PC-9 (cell line): ENCODE results near the gene TPRKB. TPM values are rescaled to one million over a fixed set of nuclear protein-coding genes. Genes with fewer than 3 reads are reported as not detected.
"Not testable (repeated sequence)": the region's sequence is repeated elsewhere in the genome, so short reads cannot be mapped to it uniquely, and the experiment has no call there.

Source experiments
- BruUV-seq: library from RNA; stranded (reverse); fragments of 400-500 nt; replicated peaks from 2 replicates; lab custom pipeline; 2021; lab: Mats Ljungman, UMichigan
- CTCF ChIA-PET: fragments of 300-600 bp; sonication (Branson Sonifier 250); formaldehyde crosslinking; loops from one replicate; lab custom pipeline; 2022; ENCODE audit warnings: antibody characterized with exemption; lab: Charles Lee
- POLR2A ChIA-PET: fragments of 300-600 bp; sonication (Branson Sonifier 250); formaldehyde crosslinking; loops from one replicate; lab custom pipeline; 2022; ENCODE audit warnings: antibody characterized with exemption; ENCODE audit not compliant: unreplicated experiment; lab: Charles Lee
- DNase-seq, 2 experiments: peaks; one replicate each; pipeline versions ENCODE4 v3.0.0 to v3.0.0-alpha.2; 2015 to 2022; ENCODE audit warnings: mixed read lengths in 1 of 2
- H2AFZ ChIP-seq: fragments of 200-600 bp; sonication (generic); 2 replicates; pipeline ENCODE4 v1.8.1; 2017; ENCODE audit warnings: antibody characterized with exemption
- H3F3A ChIP-seq: fragments of 200-600 bp; sonication (generic); 2 replicates; pipeline ENCODE4 v1.8.1; 2017; ENCODE audit warnings: antibody characterized with exemption, mild to moderate bottlenecking, low read depth; ENCODE audit not compliant: insufficient read depth
- H3K27ac ChIP-seq: fragments of 200-600 bp; sonication (generic); 2 replicates; pipeline ENCODE4 v1.6.1; 2016; ENCODE audit warnings: mixed run types
- H3K27me3 ChIP-seq: fragments of 200-600 bp; sonication (generic); 2 replicates; pipeline ENCODE4 v1.6.1; 2016; ENCODE audit warnings: low read depth, mixed run types; ENCODE audit not compliant: insufficient read depth
- H3K36me3 ChIP-seq: fragments of 200-600 bp; sonication (generic); 2 replicates; pipeline ENCODE4 v1.6.1; 2016; ENCODE audit warnings: low read depth, mixed run types
- H3K4me1 ChIP-seq: fragments of 200-600 bp; sonication (generic); replicated peaks from 2 replicates; pipeline ENCODE4 v1.6.1; 2016; ENCODE audit warnings: mixed run types; ENCODE audit not compliant: insufficient read depth
- H3K4me2 ChIP-seq: fragments of 200-600 bp; sonication (generic); 2 replicates; pipeline ENCODE4 v1.6.1; 2017; ENCODE audit warnings: mixed run types
- H3K4me3 ChIP-seq: fragments of 200-600 bp; sonication (generic); 2 replicates; pipeline ENCODE4 v1.6.1; 2016; ENCODE audit warnings: mixed run types
- H3K79me2 ChIP-seq: fragments of 200-600 bp; sonication (generic); 2 replicates; pipeline ENCODE4 v1.6.1; 2017; ENCODE audit warnings: low read depth, mixed run types
- H3K9me2 ChIP-seq: fragments of 200-600 bp; sonication (generic); 2 replicates; pipeline ENCODE4 v1.8.1; 2017; ENCODE audit warnings: mild to moderate bottlenecking; ENCODE audit not compliant: insufficient read depth
- H3K9me3 ChIP-seq: fragments of 200-600 bp; sonication (generic); 2 replicates; pipeline ENCODE4 v1.8.1; 2016; ENCODE audit warnings: low read depth; ENCODE audit not compliant: insufficient read depth
- H4K20me1 ChIP-seq: fragments of 200-600 bp; sonication (generic); 2 replicates; pipeline ENCODE4 v1.8.1; 2017; ENCODE audit not compliant: insufficient read depth
- EZH2 ChIP-seq: fragments of 200-600 bp; sonication (generic); IDR thresholded peaks from 2 replicates; pipeline ENCODE4 v1.8.0; 2017; ENCODE audit warnings: antibody characterized with exemption, low read depth
- intact Hi-C: fragments of 100-400 bp; cut with micrococcal nuclease; formaldehyde crosslinking; loops from one replicate; pipeline ENCODE4 v1.10.0; 2022; ENCODE audit not compliant: unreplicated experiment
- total RNA-seq: library from RNA; stranded (reverse); gene quantifications from 2 replicates; pipeline ENCODE4 v1.2.3, GENCODE V29; 2021
- TF ChIP-seq, protein P1 (sequence below): fragments of 200-600 bp; sonication (generic); conservative IDR thresholded peaks from 2 replicates; pipeline ENCODE4 v1.6.1; 2017; ENCODE audit warnings: mixed run types, antibody characterized with exemption, mild to moderate bottlenecking, moderate library complexity

TPRKB gene
- total RNA-seq, 1 experiment from 2014 or later: 33.8 TPM

DNA sequence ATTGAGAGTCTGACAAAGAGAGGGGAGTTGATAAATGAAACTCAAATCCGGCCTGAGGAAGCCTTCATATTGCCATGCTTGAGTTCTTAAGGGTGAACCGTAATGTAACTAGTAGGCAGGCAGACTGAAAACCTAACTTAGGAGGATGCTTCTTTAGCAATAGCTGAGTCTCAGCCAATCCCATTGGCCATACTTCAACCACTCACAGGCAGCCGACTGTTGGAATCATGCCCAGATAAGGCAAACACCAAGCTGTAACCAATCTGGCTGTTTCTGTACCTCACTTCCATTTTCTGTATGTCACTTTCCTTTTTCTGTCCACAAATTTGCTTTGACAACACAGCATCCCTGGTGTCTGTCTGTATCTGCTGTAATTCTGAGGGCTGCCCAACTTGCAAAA lies 39.5 kb downstream of the TPRKB start:
- H3F3A ChIP-seq: no peaks in the 10 kb centered on the region
- H3K36me3 ChIP-seq: no peaks in the 10 kb centered on the region
- TF ChIP-seq, protein P1, sequence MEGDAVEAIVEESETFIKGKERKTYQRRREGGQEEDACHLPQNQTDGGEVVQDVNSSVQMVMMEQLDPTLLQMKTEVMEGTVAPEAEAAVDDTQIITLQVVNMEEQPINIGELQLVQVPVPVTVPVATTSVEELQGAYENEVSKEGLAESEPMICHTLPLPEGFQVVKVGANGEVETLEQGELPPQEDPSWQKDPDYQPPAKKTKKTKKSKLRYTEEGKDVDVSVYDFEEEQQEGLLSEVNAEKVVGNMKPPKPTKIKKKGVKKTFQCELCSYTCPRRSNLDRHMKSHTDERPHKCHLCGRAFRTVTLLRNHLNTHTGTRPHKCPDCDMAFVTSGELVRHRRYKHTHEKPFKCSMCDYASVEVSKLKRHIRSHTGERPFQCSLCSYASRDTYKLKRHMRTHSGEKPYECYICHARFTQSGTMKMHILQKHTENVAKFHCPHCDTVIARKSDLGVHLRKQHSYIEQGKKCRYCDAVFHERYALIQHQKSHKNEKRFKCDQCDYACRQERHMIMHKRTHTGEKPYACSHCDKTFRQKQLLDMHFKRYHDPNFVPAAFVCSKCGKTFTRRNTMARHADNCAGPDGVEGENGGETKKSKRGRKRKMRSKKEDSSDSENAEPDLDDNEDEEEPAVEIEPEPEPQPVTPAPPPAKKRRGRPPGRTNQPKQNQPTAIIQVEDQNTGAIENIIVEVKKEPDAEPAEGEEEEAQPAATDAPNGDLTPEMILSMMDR: no peak
- no peak for TF ChIP-seq EZH2
- no peak overlapping the region for H3K4me3 ChIP-seq
- intact Hi-C loops: no loop called here
- ChIA-PET POLR2A (no interaction called here), CTCF (no interaction called here)
- H3K4me2 ChIP-seq: no peak overlapping the region
- no peak overlapping the region for H2AFZ ChIP-seq
- no peak overlapping the region for H3K27ac ChIP-seq
- H3K9me2 ChIP-seq: no peaks in the 10 kb centered on the region
- no peaks in the 10 kb centered on the region for H3K4me1 ChIP-seq
- no peaks in the 10 kb centered on the region for H3K79me2 ChIP-seq
- no peaks in the 10 kb centered on the region for H4K20me1 ChIP-seq
- peaks cover 53% of the 10 kb centered on the region for H3K27me3 ChIP-seq
- no TSS peak for BruUV-seq
- H3K9me3 ChIP-seq: peaks cover 7% of the 10 kb centered on the region; the same call in 1 of the 2 replicates
- DNase-seq: no peak

GRCh38 chr2:73696985-73697384 lies 40.2 kb downstream of the TPRKB start:
- CTCF ChIA-PET, H3K9me3 ChIP-seq, H2AFZ ChIP-seq, H4K20me1 ChIP-seq, H3K4me3 ChIP-seq, H3K4me2 ChIP-seq, H3K36me3 ChIP-seq, intact Hi-C loops, H3K9me2 ChIP-seq, BruUV-seq, POLR2A ChIA-PET, H3K27ac ChIP-seq, H3F3A ChIP-seq, H3K4me1 ChIP-seq, H3K79me2 ChIP-seq: not testable (repeated sequence)
- H3K27me3 ChIP-seq: peaks cover 46% of the 10 kb centered on the region
- peak in 1 of 2 experiments; percentile 25 for DNase-seq

GRCh38 chr2:73696521-73696920 lies 40.6 kb downstream of the TPRKB start:
- intact Hi-C loops, DNase-seq, H3F3A ChIP-seq: not testable (repeated sequence)

DNA sequence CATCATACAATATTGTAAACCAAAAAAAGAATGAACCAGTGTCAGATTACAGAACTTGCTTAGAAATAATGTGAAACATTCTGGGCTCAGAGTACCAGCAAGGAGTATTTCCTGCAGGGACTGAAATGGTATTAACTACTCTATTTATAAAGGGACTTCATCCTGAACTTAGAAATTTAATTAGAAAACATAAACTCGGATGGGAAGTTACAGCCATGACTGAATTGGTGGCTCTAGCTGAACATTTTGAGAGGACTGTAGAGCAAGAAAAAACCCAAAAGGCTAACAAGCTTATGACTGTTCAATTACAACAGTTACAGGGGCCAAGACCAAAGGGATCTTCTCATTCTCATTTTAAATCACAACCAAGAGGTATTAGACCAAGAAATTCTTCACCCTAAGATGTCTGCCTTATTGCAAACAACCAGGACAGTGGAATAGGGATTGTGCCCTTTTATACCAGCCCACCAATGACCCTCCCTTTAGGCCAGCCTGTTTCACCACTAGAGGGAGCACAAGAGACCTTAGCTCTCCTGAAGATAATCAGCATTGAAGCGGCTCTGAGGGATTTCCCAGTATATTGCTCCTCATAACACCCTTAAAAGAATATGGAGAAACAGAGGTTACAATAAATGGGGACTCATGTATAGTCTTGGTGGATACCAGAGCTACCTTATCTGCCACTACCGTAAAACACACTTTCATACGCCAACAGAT lies 46.6 kb downstream of the TPRKB start:
- H3K36me3 ChIP-seq, BruUV-seq, H3F3A ChIP-seq, CTCF ChIA-PET, H3K27ac ChIP-seq, H3K9me2 ChIP-seq, POLR2A ChIA-PET, H3K4me1 ChIP-seq, H4K20me1 ChIP-seq, intact Hi-C loops, H3K27me3 ChIP-seq, H3K4me2 ChIP-seq, H3K4me3 ChIP-seq, H3K79me2 ChIP-seq, H3K9me3 ChIP-seq, H2AFZ ChIP-seq: not testable (repeated sequence)
- TF ChIP-seq, protein P1: peak; percentile 62
- peak in 1 of 2 experiments; percentile 22 for DNase-seq

More at GRCh38 chr2:73696521-73696920, 40.6 kb downstream of the TPRKB start:
- H3K36me3 ChIP-seq, H4K20me1 ChIP-seq, H3K9me2 ChIP-seq, H3K4me2 ChIP-seq, H2AFZ ChIP-seq, H3K4me3 ChIP-seq, POLR2A ChIA-PET, H3K27ac ChIP-seq, BruUV-seq, CTCF ChIA-PET, H3K4me1 ChIP-seq, H3K79me2 ChIP-seq, H3K9me3 ChIP-seq: not testable (repeated sequence)
- H3K27me3 ChIP-seq: peaks cover 45% of the 10 kb centered on the region

DNA sequence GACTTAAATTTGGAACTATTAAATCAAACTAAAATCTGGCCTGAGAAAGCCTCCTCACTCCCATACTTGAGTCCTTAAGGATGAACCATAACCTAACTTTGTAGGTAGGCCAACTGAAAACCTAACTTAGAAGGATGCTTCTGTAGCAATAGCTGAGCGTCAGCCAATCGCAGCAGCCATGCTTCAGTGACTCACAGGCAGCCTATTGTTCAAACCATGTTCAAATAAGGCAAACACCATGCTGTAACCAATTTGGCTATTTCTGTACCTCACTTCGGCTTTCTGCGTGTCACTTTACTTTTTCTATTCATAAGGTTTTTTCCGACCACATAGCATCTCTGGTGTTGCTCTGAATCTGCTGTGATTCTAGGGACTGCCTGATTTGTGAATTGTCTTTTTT lies 48.7 kb downstream of the TPRKB start:
- BruUV-seq, H3K9me2 ChIP-seq, H3K4me3 ChIP-seq, H3K4me2 ChIP-seq, H2AFZ ChIP-seq, H3K4me1 ChIP-seq, H3K27me3 ChIP-seq, H4K20me1 ChIP-seq, CTCF ChIA-PET, H3K36me3 ChIP-seq, POLR2A ChIA-PET, H3K9me3 ChIP-seq, intact Hi-C loops, H3K27ac ChIP-seq, H3F3A ChIP-seq, H3K79me2 ChIP-seq: not testable (repeated sequence)
- DNase-seq: peak in 1 of 2 experiments; percentile 24
